ENCODE data around the gene LARP4.

GRCh38 chr12:50403001-50403440 is 2.3 kb downstream of the LARP4 start:
- TF ChIP-seq POLR2AphosphoS5 (IDR thresholded peaks at IDR 0.05; ENCODE audit: low read depth, low read length), result no peak
- TF ChIP-seq POLR2A (IDR thresholded peaks at IDR 0.05; ENCODE audit: low read depth, low read length), result no peak
- no peak for TF ChIP-seq TAF1 (IDR thresholded peaks at IDR 0.05; ENCODE audit: low read depth, low read length)

Data from GM12891 (cell line).